ENCODE data around the gene FZD2. TPM values are rescaled to one million over a fixed set of nuclear protein-coding genes. Genes with fewer than 3 reads are reported as not detected.

Gene FZD2
- total and polyA plus RNA-seq, 2 of the 8 experiments (the other 6 are each of a cell fraction or from before 2014, with no cell fraction given): 17.6 to 86.7 TPM

GRCh38 chr17:44522883-44523671 lies 34.2 kb upstream of the FZD2 start:
- Histone ChIP-seq H2AK5ac (ENCODE audit: low read depth, low read length) (no peak overlapping the region), H2BK15ac (ENCODE audit: low read length) (no peak overlapping the region), H4K5ac (ENCODE audit: insufficient read length, low read depth, low read length) (no peak overlapping the region), H3K4me3 (ENCODE audit: extremely low read depth in 1 of 4, insufficient read depth in 2 of 4, low read depth in 3 of 4, low read length in 4 of 4) (no peak overlapping the region), H3K4me2 (ENCODE audit: insufficient read depth in 1 of 2, low read depth in 2 of 2, low read length in 2 of 2) (no peak overlapping the region), H2BK5ac (ENCODE audit: low read depth, low read length) (no peak overlapping the region), H3K27ac (ENCODE audit: low read depth, low read length) (no peak overlapping the region), H3K23ac (ENCODE audit: insufficient read length) (no peak overlapping the region), H2BK20ac (ENCODE audit: low read length) (no peak overlapping the region), H3K79me2 (ENCODE audit: control insufficient read depth in 1 of 2, insufficient read depth in 2 of 2, low read length in 2 of 2) (no peaks in the 10 kb centered on the region), H3K14ac (ENCODE audit: insufficient read length) (no peak overlapping the region), H3K18ac (ENCODE audit: extremely low read depth, low read length) (no peak overlapping the region), H3K56ac (replicated peaks; ENCODE audit: insufficient read length, low read depth, low read length) (no peak overlapping the region), H3K9ac (replicated peaks in 1 of 4; ENCODE audit: extremely low read depth in 1 of 4, low read depth in 3 of 4, low read length in 3 of 4) (no peak overlapping the region), H4K8ac (ENCODE audit: extremely low read depth, insufficient read depth, low read length) (no peak overlapping the region), H3K9me3 (ENCODE audit: insufficient read depth in 2 of 2, low read depth in 1 of 2, low read length in 1 of 2) (peaks cover 7 to 13% of the 10 kb centered on the region in 2 experiments; a peak in 2 of 4 replicates), H2AFZ (ENCODE audit: low read length) (peak overlapping the region; percentile 47), H3K79me1 (ENCODE audit: low read depth, low read length) (no peaks in the 10 kb centered on the region), H4K20me1 (replicated peaks in 1 of 2; ENCODE audit: control insufficient read depth in 1 of 2, insufficient read depth in 2 of 2, low read length in 2 of 2) (no peaks in the 10 kb centered on the region), H3K23me2 (ENCODE audit: low read depth, low read length) (no peaks in the 10 kb centered on the region), H2BK120ac (replicated peaks; ENCODE audit: low read depth, low read length) (no peak overlapping the region), H3K36me3 (ENCODE audit: control insufficient read depth in 2 of 4, insufficient read depth in 4 of 4, low read length in 3 of 4) (no peaks in the 10 kb centered on the region), H2BK12ac (ENCODE audit: low read depth, low read length) (no peak overlapping the region), H3K4me1 (replicated peaks in 1 of 4; ENCODE audit: control insufficient read depth in 3 of 4, insufficient read depth in 4 of 4, low read length in 3 of 4) (no peaks in the 10 kb centered on the region), H3K4ac (replicated peaks; ENCODE audit: insufficient read length, low read depth, low read length) (no peak overlapping the region), H3K27me3 (replicated peaks in 1 of 4; ENCODE audit: control insufficient read depth in 3 of 4, extremely low read depth in 1 of 4, insufficient read depth in 3 of 4, low read length in 3 of 4) (no peaks in the 10 kb centered on the region), H4K91ac (replicated peaks; ENCODE audit: insufficient read length, low read length) (no peak overlapping the region)
- CTCF ChIA-PET (ENCODE audit: partially characterized antibody): interaction anchor here (0.6 to 4.0 kb wide), 59 partner anchors 10 to 237 kb away, joined by 3 to 59 read pairs (median 4); partner anchors contain the start of genes FAM171A2, GPATCH8 and ITGA2B
- POLR2A ChIA-PET (ENCODE audit: partially characterized antibody): interaction anchor here (0.6 to 1.9 kb wide), 9 partner anchors 9 to 159 kb away, joined by 3 to 10 read pairs (median 4); partner anchors contain the start of genes FAM171A2 and GPATCH8
- FAIRE-seq (peak; percentile 36), DNase-seq (ENCODE audit: low read depth in 1 of 2, low spot score in 2 of 2) (peak in 1 of 2 experiments; percentile 94)
- 66% methylated on average over 14 of the region's 14 CpGs; no CpG with 5 or more reads in 1 of the 2 experiments for WGBS, 2 experiments (ENCODE audit: extremely low coverage in 1 of 2, insufficient coverage in 1 of 2, insufficient read length in 1 of 2, insufficient replicate concordance in 2 of 2, low coverage in 1 of 2, low lambda C conversion rate in 2 of 2, missing lambda C conversion rate in 1 of 2)
- TF ChIP-seq KDM1A (IDR thresholded peaks at IDR 0.05; ENCODE audit: borderline replicate concordance, low read length) (0 out of 2 replicates have a peak, but pooled peaks have one; percentile 23), CTCF (IDR thresholded peaks at IDR 0.05; ENCODE audit: control extremely low read depth in 1 of 3, insufficient read depth in 1 of 3, low read depth in 1 of 3, low read length in 3 of 3) (peak; percentile 81 to 87 (median 83)), EZH2 (IDR thresholded peaks at IDR 0.05; ENCODE audit: low read depth, low read length, severe bottlenecking) (no peak), RAD21 (IDR thresholded peaks at IDR 0.05 in 1 of 2, conservative IDR thresholded peaks at IDR 0.05 in 1 of 2; ENCODE audit: low read depth in 2 of 2, low read length in 2 of 2) (peak; percentile 90 to 92)

All from H1 (cell line).